BJ (cell line): ENCODE results near the gene CFAP100. TPM values are rescaled to one million over a fixed set of nuclear protein-coding genes. Genes with fewer than 3 reads are reported as not detected.

Experiments
- CTCF ChIA-PET: fragments of 350-600 bp; formaldehyde crosslinking; extraction: SDS; loops from one replicate; lab custom pipeline; 2021; ENCODE audit warnings: antibody characterized with exemption, inconsistent platforms; lab: Yijun Ruan, JAX
- POLR2A ChIA-PET: fragments of 300-600 bp; sonication (Branson Sonifier 250); formaldehyde crosslinking; extraction: SDS; loops from one replicate; lab custom pipeline; 2021; ENCODE audit warnings: antibody characterized with exemption; lab: Charles Lee
- DNase-seq: peaks from one replicate; pipeline ENCODE4 v3.0.0-alpha.2; 2011; ENCODE audit warnings: low read depth
- H3K27me3 ChIP-seq: 2 replicates; pipeline ENCODE4 v1.6.0; 2011; ENCODE audit warnings: low read length; ENCODE audit not compliant: control insufficient read depth, insufficient read depth
- H3K36me3 ChIP-seq: 2 replicates; pipeline ENCODE4 v1.5.1; 2011; ENCODE audit warnings: low read length; ENCODE audit not compliant: control insufficient read depth, insufficient read depth
- H3K4me3 ChIP-seq: 2 replicates; pipeline ENCODE4 v1.5.1; 2011; ENCODE audit warnings: low read depth, mild to moderate bottlenecking, control low read depth, low read length
- CTCF ChIP-seq: IDR thresholded peaks from 2 replicates; pipeline ENCODE4 v1.5.1; 2011; ENCODE audit warnings: low read depth, mild to moderate bottlenecking, control low read depth, inconsistent platforms, low read length, moderate library complexity; ENCODE audit not compliant: insufficient read depth
- polyA plus RNA-seq: library from polyadenylated mRNA; depleted of rRNA; stranded (reverse); fragments of >200 nt; gene quantifications from 2 replicates; pipeline ENCODE4 v1.2.3, GENCODE V29; 2011

CFAP100 gene
- polyA plus RNA-seq, 1 experiment = not detected

DNA sequence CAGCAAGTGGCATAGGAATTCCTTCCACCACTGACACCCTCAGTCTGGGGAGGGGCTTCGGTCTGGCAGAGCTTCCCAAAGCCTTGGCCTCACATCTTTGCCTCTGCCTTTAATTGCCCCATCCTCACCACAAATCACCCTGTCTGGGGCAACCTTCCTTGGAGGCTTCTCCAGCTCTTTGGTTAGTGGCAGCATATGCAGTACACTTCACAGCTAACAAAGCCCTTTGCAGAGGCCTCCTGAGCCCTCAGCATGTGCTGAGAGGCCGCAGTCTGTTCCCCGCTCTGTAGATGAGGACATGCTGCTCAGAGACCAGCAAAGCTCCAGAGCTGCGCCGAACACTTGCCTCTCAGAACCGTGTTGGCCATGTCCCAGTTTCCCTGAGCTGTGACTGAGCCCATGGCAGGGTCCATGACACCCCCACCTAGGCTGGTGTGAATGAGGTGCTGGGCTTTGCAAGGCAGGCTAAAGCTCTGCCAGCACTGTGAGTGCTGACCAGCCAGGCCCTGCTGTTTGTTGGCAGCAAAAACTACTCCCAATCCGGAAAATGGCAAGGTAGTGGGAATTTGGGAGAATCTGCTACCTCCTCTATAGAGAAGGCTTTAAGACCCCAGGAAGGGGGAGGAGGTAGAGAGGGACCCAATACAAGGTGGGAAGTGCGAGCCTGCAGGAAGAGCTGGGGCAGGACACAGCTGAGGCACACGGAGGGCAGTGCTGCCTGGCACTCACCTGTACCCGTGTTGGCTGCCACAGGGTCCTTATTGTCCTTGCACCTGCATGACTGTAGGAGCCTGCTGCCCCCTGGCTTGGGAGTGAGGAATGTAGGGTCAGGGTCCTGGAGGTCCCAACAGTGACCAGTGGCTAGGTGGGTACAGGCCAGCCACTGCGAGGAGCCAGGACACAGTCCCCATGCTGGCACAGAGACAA is 29.1 kb upstream of the CFAP100 start:
- TF ChIP-seq CTCF = no peak
- POLR2A ChIA-PET = no interaction called here

GRCh38 chr3:126367316-126367805 is 27.3 kb upstream of the CFAP100 start:
- Histone ChIP-seq H3K27me3 (peaks cover 4% of the 10 kb centered on the region), H3K4me3 (no peak overlapping the region), H3K36me3 (no peaks in the 10 kb centered on the region)
- DNase-seq = no peak
- ChIA-PET CTCF (no interaction called here), POLR2A (no interaction called here)
- TF ChIP-seq CTCF = no peak

More for the DNA sequence above, 29.1 kb upstream of the CFAP100 start:
- Histone ChIP-seq H3K27me3 (peaks cover 13% of the 10 kb centered on the region), H3K4me3 (no peak overlapping the region), H3K36me3 (no peaks in the 10 kb centered on the region)
- CTCF ChIA-PET = interaction anchor here (0.7 to 1.6 kb wide), 5 partner anchors 9 to 155 kb away, joined by 3 to 5 read pairs (median 3); no protein-coding TSS in a partner anchor
- DNase-seq = no peak

- H3K36me3 ChIP-seq = no peaks in the 10 kb centered on the region
- no peak for TF ChIP-seq CTCF
- DNase-seq = no peak
- no peaks in the 10 kb centered on the region; the same call in 1 of the 2 replicates for H3K27me3 ChIP-seq
- POLR2A ChIA-PET = no interaction called here
- CTCF ChIA-PET = interaction anchor here (0.6 kb wide), 1 partner anchor 1098 kb away, joined by 4 read pairs; no protein-coding TSS in a partner anchor
- no peak overlapping the region for H3K4me3 ChIP-seq
Observed at GRCh38 chr3:126369490-126369889, 25.2 kb upstream of the CFAP100 start.

DNA sequence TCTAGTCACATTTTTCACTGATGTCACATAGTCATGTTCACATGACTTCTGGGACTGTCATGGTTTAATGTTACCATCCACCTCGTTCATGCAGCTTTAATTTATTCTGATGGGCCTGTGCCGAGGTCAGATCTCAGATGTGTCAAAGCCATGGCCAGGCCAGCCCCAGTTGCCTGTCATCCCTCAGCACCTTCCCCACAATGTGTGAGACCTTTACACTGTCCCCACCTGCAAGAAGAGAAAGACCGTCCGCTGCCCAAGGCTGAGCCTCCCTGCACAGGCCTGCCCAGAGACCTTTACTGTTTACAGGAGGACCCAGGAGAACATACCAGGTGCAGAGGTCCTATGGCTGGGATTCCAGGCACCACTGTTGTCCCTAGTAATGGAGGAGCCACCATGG is 24.7 kb upstream of the CFAP100 start:
- no peak for DNase-seq
- no peaks in the 10 kb centered on the region for H3K36me3 ChIP-seq
- CTCF ChIA-PET = interaction anchor here (0.6 to 1.2 kb wide), 2 partner anchors 10 to 1098 kb away, joined by 3 to 4 read pairs; no protein-coding TSS in a partner anchor
- H3K27me3 ChIP-seq = no peaks in the 10 kb centered on the region; the same call in 1 of the 2 replicates
- POLR2A ChIA-PET = no interaction called here
- TF ChIP-seq CTCF = no peak
- no peak overlapping the region for H3K4me3 ChIP-seq

DNA sequence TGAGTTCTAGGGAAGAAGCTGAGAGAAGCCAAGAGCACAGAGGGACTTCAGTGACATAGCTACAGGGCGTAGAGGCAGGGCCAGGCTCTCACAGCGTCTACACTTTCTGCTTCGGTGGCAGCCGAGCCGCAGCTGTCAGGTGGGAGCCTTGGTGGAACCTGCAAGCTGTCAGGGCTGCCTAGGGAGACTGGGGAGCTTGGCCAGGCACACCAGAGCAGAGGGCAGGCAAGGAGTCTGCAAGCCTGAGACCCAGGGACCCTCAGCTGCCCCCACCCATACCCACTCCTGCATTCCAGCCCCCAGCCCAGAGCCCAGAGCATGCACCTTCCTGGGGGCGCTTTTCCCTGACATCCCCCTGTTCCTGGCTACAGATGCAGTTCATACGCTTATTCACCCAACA is 24.1 kb upstream of the CFAP100 start:
- CTCF ChIA-PET = interaction anchor here (1.2 kb wide), 1 partner anchor 10 kb away, joined by 3 read pairs; no protein-coding TSS in a partner anchor
- POLR2A ChIA-PET = no interaction called here
- DNase-seq = no peak
- H3K36me3 ChIP-seq = no peaks in the 10 kb centered on the region
- H3K4me3 ChIP-seq = no peak overlapping the region
- no peak for TF ChIP-seq CTCF
- no peaks in the 10 kb centered on the region; the same call in 1 of the 2 replicates for H3K27me3 ChIP-seq
